Heart right ventricle (tissue), 16 donors: ENCODE data around the gene LCE3D. TPM values are rescaled to one million over a fixed set of nuclear protein-coding genes. Genes with fewer than 3 reads are reported as not detected.
"Not testable (repeated sequence)": the region's sequence is repeated elsewhere in the genome, so short reads cannot be mapped to it uniquely, and the experiment has no call there.

ENCODE experiments used
- ATAC-seq, 8 donors: fragments of 200-7000 bp; cut with Tn5 transposase; one replicate each; pipeline ENCODE4 v1.9.1; 2020; ENCODE audit warnings: mild to moderate bottlenecking in 8 of 8, moderate library complexity in 8 of 8, moderate number of reproducible peaks in 1 of 8
- DNase-seq, 2 donors: peaks; one replicate each; pipeline ENCODE4 v3.0.0-alpha.2; 2020
- H3K27ac ChIP-seq, 10 donors: fragments of 200-600 bp; sonication (generic) in 2 of 10; one replicate each; pipeline versions ENCODE4 v1.5.0 to v1.8.0; 2020 to 2022; ENCODE audit warnings: mild to moderate bottlenecking in 3 of 10
- H3K27me3 ChIP-seq, 7 donors: fragments of 200-600 bp; one replicate each; pipeline ENCODE4 v1.8.0; 2021 to 2022; ENCODE audit warnings: mild to moderate bottlenecking in 2 of 7
- H3K36me3 ChIP-seq, 9 donors: fragments of 200-600 bp; sonication (generic) in 1 of 9; one replicate each; pipeline versions ENCODE4 v1.5.0 to v1.8.0; 2020 to 2022; ENCODE audit warnings: mild to moderate bottlenecking in 2 of 9
- H3K4me1 ChIP-seq, 9 donors: fragments of 200-600 bp; sonication (generic) in 1 of 9; one replicate each; pipeline versions ENCODE4 v1.5.0 to v1.8.0; 2020 to 2022; ENCODE audit warnings: mild to moderate bottlenecking in 4 of 9
- H3K4me3 ChIP-seq, 10 donors: fragments of 200-600 bp; sonication (generic) in 2 of 10; one replicate each; pipeline versions ENCODE4 v1.5.0 to v1.8.0; 2020 to 2022; ENCODE audit warnings: mild to moderate bottlenecking in 7 of 10, moderate library complexity in 2 of 10
- H3K9me3 ChIP-seq, 11 donors: fragments of 200-600 bp in 10 of 11; sonication (generic) in 2 of 11; one replicate each; pipeline versions ENCODE4 v1.5.0 to v1.8.0; 2013 to 2022; ENCODE audit warnings: mild to moderate bottlenecking in 2 of 11, control low read depth in 1 of 11, moderate library complexity in 1 of 11
- WGBS, 2 donors: extraction: QIAGEN DNeasy Blood & Tissue Kit; methylation state at CpG; one replicate each; pipeline ENCODE4 v1.1.7; 2013; ENCODE audit warnings: inconsistent platforms in 1 of 2; 5-methylcytosine and 5-hydroxymethylcytosine counted together
- intact Hi-C, 10 donors: fragments of 100-400 bp; cut with DNase I; formaldehyde crosslinking; loops; one replicate each; pipeline versions ENCODE4 v1.11.1 to v1.14.2; 2022
- polyA plus RNA-seq, 2 donors: library from polyadenylated mRNA; stranded (reverse); fragments of 200-250 nt; gene quantifications; one replicate each; pipeline ENCODE4 v1.2.3, GENCODE V29; 2013
- total RNA-seq, 10 donors: library from RNA; stranded (reverse); fragmentation: NEBNext Ultra II Directional in 3 of 10; extraction: Animal tissue kit (Norgen Biotek cat#: 25700) in 3 of 10; gene quantifications; one replicate each; pipeline versions ENCODE4 v1.2.1 to v1.2.4, GENCODE V29; 2021 to 2023
- TF ChIP-seq, protein P1 (sequence below), 9 donors: fragments of 200-600 bp; sonication (generic) in 2 of 9; IDR thresholded peaks; one replicate each; pipeline versions ENCODE4 v1.5.0 to v1.8.0; 2021 to 2022; ENCODE audit warnings: antibody characterized with exemption in 9 of 9, mild to moderate bottlenecking in 5 of 9, moderate library complexity in 1 of 9
- donor health status: Arrhythmogenic right ventricular cardiomyopathy.
- donor health status: ischemic (EF 13 %, LVEDD 7.1; RV severe dilation, severe dysfunction).
- donor health status: healthy with polysubstance abuse.
- donor health status: DM: no; HTN: yes; CAD: no.
- donor health status: DM: no; HTN: no; CAD: no.
- donor health status: ischemic (EF 25% LVEDD 6.9; RV normal size, moderate dysfunction).
- donor health status: ischemic (EF 25% LVEDD 5.7; RV mildly dilated, moderate dysfunction).
- donor health status: healthy.
- donor health status: DM: yes; HTN: yes; CAD: no.
- donor health status: Ischemic cardiomyopathy.
- donor health status: ischemic (EF 35%, LVEDD 5.7; RV mildly dilated, moderate dysfunction).
- donor health status: nonischemic (EF 11% LVEDD 7.7; RV severe dilation, severe dysfunction).
- donor health status: DM: yes; HTN: yes; CAD: no.
- donor health status: PGD.
- donor health status: ischemic (EF 29% LVEDD 5.4; RV normal size, mild dysfunction).
- donor health status: nonischemic (EF 23%, LVEDD 6.1; RV moderate dilation, normal function).

The LCE3D gene
- total and polyA plus RNA-seq, 12 donors = not detected

DNA sequence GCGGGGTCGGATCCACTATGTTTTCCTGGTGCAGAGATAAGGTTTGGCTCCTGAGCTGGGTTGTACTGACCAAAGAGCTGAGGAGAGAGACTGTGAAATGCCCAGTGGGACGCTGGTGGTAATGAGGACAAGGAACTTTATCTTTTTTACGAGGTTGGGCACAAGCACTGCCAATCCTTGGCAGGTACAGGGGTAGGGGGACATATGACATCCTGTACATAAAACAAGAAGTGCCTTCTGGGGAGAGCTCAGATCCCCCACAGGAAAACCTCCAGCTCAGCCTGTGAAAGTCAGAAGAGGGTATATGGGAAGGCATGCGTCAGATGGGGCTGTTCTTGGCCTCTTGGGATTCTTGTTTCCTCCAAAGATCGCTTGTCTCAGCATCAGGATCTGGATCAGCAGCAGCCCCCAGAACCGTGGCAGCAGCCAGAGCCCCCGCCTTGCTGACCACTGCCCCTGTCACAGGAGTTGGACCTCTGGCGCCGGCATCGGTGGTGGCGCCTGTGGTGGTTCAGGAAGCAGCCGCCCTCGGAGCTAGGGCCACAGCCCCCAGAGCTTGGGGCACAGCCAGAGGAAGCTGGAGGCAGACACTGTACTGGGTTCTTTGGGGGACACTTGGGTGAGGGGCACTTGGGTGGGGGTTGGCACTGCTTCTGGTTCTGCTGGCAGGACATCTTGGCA lies 14.6 kb downstream of the LCE3D start:
- TF ChIP-seq, protein P1, sequence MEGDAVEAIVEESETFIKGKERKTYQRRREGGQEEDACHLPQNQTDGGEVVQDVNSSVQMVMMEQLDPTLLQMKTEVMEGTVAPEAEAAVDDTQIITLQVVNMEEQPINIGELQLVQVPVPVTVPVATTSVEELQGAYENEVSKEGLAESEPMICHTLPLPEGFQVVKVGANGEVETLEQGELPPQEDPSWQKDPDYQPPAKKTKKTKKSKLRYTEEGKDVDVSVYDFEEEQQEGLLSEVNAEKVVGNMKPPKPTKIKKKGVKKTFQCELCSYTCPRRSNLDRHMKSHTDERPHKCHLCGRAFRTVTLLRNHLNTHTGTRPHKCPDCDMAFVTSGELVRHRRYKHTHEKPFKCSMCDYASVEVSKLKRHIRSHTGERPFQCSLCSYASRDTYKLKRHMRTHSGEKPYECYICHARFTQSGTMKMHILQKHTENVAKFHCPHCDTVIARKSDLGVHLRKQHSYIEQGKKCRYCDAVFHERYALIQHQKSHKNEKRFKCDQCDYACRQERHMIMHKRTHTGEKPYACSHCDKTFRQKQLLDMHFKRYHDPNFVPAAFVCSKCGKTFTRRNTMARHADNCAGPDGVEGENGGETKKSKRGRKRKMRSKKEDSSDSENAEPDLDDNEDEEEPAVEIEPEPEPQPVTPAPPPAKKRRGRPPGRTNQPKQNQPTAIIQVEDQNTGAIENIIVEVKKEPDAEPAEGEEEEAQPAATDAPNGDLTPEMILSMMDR (IDR thresholded peaks at IDR 0.05) = no peak
- 74 to 83% methylated on average over 14 of the region's 14 CpGs for WGBS, 2 donors
- Histone ChIP-seq H3K27me3 (no peaks in the 10 kb centered on the region), H3K36me3 (no peaks in the 10 kb centered on the region), H3K9me3 (peaks cover 0 to 31% (median 12%) of the 10 kb centered on the region in 11 donors), H3K4me3 (no peak overlapping the region), H3K4me1 (no peaks in the 10 kb centered on the region), H3K27ac (no peak overlapping the region)
- intact Hi-C loops = no loop called here
- DNase-seq (no peak), ATAC-seq (no peak)

DNA sequence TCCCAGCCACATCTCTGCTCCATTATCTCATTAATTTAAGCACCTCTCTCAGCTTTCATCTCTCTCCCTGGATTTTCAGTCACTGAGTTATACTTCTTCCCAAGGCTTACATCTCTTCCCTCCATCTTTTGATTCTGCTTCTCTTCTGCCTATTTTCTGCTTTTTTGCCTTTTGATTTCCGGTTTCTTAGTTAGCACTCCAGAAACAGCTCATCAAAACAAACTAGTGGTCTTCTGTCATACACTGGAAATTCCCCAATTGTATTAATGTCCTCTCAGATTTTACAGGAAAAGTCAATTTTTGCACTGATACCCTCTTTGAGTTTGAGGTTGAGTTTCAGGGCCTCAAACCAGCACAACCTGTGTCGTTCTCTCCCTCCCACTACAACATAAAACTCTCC lies 15.2 kb downstream of the LCE3D start:
- peaks cover 0 to 26% (median 9%) of the 10 kb centered on the region in 11 donors for H3K9me3 ChIP-seq
- H3K36me3 ChIP-seq = no peaks in the 10 kb centered on the region
- DNase-seq (no peak), ATAC-seq (no peak)
- H3K4me3 ChIP-seq = no peak overlapping the region
- H3K27ac ChIP-seq = no peak overlapping the region
- no peaks in the 10 kb centered on the region for H3K27me3 ChIP-seq
- TF ChIP-seq, protein P1 (IDR thresholded peaks at IDR 0.05) = no peak
- WGBS, 2 donors = 64 to 65% methylated on average over 2 of the region's 2 CpGs
- intact Hi-C loops = no loop called here
- H3K4me1 ChIP-seq = no peaks in the 10 kb centered on the region

- intact Hi-C loops, H3K4me3 ChIP-seq, DNase-seq, H3K27me3 ChIP-seq, H3K27ac ChIP-seq, H3K4me1 ChIP-seq, ATAC-seq, H3K36me3 ChIP-seq: not testable (repeated sequence)
- H3K9me3 ChIP-seq = peaks cover 0 to 14% (median 0%) of the 10 kb centered on the region in 11 donors
- WGBS, 2 donors = 60% methylated on average over 1 of the region's 1 CpG; no CpG with 5 or more reads in 1 of the 2 donors
These were observed 32.0 kb downstream of the LCE3D start for GRCh38 chr1:152548358-152548757.

DNA sequence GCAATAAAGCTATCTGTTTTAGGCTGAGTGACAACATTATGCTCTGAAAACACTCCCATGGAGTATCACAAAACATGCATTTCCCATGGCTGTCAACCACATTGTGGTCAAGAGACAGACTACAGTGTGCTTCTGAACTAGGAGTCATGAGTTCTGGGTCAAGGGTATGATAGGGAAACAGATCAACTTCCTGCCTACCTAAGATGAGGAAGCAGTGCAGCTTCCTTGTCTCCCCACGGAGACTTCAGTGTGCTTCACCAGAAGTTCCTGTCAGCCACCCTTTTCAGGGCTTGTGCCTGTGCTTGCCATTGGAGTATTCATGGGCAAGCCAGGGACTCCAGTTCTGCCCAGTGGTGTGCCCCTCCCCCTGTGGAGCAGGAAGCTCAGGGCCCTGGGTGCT lies 33.6 kb downstream of the LCE3D start:
- H3K4me1 ChIP-seq = no peaks in the 10 kb centered on the region
- H3K36me3 ChIP-seq = no peaks in the 10 kb centered on the region
- ATAC-seq = no peak
- H3K9me3 ChIP-seq = peaks cover 0 to 14% (median 0%) of the 10 kb centered on the region in 11 donors
- 38 to 47% methylated on average over 1 of the region's 1 CpG for WGBS, 2 donors
- no peak for DNase-seq
- peaks cover 0 to 7% (median 4%) of the 10 kb centered on the region in 7 donors for H3K27me3 ChIP-seq
- no peak overlapping the region for H3K27ac ChIP-seq
- H3K4me3 ChIP-seq = no peak overlapping the region
- TF ChIP-seq, protein P1 (IDR thresholded peaks at IDR 0.05) = no peak
- intact Hi-C loops = no loop called here

DNA sequence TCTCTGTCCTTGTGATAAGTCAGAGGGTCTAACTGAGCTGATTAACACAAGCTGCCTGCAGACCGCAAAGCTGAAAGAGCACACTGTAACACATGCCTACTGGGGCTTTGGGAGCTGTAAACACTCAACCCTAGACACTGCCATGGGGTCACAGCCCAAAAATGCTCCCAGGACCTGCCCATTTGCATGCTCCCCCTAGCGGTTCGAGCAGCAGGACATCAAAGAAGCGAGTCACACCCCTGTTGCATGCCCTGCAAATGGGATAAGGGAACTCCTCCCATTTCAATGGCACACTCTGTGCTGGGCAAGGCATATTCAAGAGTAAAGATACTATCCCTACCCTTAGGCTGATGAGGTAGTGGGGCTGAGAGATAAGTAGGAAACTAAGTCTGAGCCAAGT lies 36.5 kb downstream of the LCE3D start:
- Histone ChIP-seq H3K36me3 (no peaks in the 10 kb centered on the region), H3K4me1 (no peaks in the 10 kb centered on the region), H3K27ac (no peak overlapping the region), H3K4me3 (no peak overlapping the region), H3K9me3 (peaks cover 0 to 14% (median 0%) of the 10 kb centered on the region in 11 donors), H3K27me3 (peaks cover 0 to 7% (median 4%) of the 10 kb centered on the region in 7 donors)
- no peak for DNase-seq
- TF ChIP-seq, protein P1 (IDR thresholded peaks at IDR 0.05) = no peak
- 23 to 30% methylated on average over 4 of the region's 4 CpGs for WGBS, 2 donors
- ATAC-seq = no peak
- intact Hi-C loops = no loop called here
